ENCODE results near the gene DACH1.
A peak's percentile ranks its signal among the peaks of the same experiment; 100 is the strongest.

The DACH1 gene

GRCh38 chr13:71695662-71696061 lies 171.3 kb downstream of the DACH1 start:
- DNase-seq, result no peak

DNA sequence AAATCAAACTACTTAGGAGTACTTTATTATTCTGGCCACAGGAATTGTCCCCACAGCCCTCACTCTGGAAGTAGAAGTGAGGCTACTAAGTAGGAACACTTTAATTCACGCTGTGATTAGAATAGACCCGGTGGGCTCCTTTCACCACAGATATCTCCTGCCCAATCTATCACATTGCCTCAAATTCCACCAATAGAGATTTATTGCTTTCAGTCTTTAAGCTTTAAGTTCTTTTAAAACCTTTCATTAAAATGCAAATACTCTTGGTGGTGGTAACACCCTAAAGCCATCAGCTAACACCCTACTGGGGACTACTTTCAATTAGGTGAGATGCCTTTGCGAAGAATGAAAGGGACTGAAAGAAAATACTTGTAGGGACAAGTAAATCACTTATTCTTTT lies 181.9 kb downstream of the DACH1 start:
- no peak for DNase-seq

DNA sequence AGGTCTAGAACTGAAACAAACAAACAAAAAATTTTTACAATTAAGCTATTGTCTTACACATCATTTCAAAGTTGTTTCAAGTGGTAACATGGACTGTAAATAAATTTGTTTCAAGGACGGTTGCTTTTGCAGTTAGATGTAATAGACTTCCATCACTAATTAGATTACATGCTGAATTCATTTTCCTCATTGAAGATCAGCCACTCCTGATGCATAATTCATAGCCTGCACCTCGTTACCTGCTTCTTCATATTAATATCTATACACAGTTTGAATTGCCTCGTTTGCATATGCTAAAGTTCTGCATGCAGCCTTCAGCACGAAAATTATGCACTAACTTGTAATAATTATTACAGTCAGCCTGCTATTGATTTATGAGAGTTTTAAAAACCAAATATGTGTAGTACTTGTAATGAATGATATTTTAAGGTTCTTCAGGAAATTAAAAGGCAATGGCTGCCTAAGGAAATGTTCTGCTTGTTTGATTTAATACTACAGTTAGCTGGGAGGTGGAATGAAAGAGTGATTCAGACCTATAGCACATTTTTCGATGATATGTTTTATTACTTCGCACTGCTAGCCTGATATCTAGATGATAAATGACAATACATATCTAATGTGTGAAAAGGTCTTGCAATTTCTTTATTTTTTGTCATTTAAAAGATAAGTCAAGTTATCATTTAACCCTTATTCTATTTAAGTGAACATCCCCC lies 184.9 kb downstream of the DACH1 start:
- DNase-seq, result no peak

DNA sequence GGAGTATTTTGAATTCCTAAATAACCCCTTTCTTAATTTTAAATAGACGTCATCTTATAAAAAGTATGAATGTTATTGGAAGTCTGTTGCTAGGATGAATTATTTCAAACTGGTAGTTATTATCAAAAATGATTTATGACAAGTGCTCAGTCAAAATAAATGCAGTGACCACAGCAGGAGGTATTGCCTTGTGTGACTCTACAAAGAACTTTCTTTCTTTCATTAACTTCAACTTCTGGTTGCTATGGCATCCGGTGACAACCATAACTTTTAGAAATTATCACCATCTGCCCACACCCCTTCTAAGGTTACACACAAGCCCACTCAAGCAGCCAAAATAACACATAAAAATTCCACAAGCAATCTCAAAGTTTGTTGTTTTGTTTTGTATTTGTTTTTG lies 189.9 kb downstream of the DACH1 start:
- no peak for DNase-seq

DNA sequence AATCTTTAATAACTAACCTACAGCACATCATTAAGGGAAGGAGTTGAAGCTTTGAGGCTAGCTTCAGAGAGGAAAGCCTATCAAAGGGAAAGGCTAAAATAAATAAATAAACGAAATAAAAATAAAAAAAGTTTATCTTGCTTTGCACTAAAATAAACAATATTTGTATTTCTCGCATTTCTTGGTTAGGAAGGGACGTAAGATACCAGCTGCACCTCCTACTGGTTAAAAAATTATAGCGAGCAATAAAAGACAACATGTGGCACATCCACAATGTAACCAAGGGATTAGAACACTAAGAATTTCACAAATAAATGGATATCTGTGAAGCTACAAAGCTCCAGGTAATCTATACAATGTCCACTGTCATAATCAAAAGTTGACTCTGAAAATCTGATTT lies 194.5 kb downstream of the DACH1 start:
- DNase-seq, result peak in 1 of 2 experiments; percentile 12

DNA sequence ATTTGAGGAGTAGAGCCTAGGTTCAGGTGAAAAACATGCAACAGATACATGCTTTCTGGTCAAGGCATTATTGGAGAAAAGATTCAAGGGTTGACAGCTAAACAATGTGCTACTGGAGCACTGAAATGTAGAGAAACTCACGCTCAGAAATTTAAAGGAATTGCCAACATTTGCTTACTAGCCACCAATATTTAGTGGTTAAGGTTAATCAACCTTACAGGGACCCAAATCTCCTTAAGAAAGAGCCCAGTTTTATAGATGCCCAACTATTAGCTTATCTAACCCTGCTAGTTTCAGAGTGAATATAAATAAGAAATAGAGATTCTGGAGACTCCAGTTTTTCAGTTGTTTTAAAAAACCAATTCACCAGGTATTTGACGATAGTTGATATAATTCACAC lies 203.6 kb downstream of the DACH1 start:
- no peak for DNase-seq

DNA sequence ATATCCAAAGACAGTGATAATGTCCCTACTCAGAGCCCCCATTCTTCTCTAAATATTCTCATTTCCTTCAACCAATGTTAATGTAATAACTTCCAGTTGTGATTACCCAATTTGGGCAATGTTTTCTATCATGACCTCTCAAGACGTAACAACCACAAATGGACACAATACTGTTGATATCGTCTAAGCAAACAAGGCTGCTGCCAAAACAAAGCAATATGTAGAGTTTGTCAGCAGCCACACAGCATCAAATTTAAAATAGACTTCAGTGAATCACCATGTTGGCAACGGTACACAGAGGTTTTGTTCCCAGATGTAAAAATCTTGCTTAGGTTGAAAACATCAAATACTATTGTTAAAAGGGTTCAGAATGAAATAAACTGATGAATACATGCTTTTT lies 205.1 kb downstream of the DACH1 start:
- no peak for DNase-seq

DNA sequence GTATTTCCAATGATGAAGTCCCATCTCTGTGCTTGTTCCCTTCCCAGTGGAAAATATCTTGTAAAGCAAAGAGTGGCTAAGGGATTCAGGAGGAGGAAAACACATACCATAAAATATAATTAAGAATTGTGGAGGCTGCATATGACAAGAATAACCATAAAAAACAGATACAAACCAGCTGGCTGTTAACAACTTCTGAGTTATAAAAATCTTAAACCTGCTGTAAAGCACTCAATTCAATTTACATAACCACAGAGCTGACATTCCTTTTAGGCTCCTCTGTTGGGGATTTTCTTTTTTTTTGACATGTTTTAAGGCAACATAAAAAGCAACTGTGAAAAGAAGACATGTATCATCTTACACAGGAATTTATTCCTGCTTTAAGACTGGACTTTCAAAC lies 207.6 kb downstream of the DACH1 start:
- DNase-seq, result no peak

- no peak for DNase-seq
Observed at GRCh38 chr13:71645467-71645866, 221.5 kb downstream of the DACH1 start.

GRCh38 chr13:71644579-71644978 lies 222.4 kb downstream of the DACH1 start:
- DNase-seq, result no peak

- no peak for DNase-seq
Observed at GRCh38 chr13:71643448-71643860, 223.6 kb downstream of the DACH1 start.

DNA sequence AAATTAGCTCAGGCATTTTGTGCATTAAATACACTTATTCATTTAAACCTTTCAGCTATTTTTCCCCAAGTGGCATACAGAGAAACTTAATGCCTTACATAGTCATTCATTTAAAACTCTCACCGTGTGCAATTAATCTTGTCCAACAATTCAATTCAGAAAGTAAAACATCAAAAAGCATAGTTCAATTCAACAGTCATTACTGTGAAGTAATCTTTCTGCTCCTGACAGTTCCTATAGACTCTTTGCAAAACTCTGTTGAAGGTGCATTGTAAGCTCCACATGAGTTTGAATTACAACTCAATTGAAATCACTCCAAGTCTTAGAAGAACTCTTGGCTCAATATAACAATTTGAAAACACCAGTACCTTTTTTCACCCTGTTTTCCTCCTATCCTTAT lies 228.3 kb downstream of the DACH1 start:
- DNase-seq, result no peak

- DNase-seq, result no peak
Observed at GRCh38 chr13:71634602-71635443, 232.2 kb downstream of the DACH1 start.

GRCh38 chr13:71634182-71634581 lies 232.8 kb downstream of the DACH1 start:
- DNase-seq, result no peak

DNA sequence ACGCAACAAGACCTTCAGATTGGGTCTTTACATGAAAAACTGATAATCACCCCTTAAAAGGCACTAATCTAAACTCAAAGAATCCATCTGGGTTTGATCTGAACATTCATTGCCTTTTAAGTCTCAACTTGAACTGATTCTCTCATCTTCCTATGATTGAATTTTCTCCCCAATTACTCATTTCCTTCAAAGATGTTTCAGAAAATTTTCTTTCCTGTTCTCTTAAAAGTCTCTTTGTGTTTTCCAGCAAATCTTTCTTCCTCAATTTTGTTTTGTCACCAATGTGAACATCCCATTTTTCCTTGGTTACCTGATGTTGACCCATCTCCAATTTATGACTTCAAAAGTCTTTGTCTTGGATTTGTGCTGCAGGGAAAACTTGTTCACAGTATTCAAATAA lies 234.3 kb downstream of the DACH1 start:
- no peak for DNase-seq

DNA sequence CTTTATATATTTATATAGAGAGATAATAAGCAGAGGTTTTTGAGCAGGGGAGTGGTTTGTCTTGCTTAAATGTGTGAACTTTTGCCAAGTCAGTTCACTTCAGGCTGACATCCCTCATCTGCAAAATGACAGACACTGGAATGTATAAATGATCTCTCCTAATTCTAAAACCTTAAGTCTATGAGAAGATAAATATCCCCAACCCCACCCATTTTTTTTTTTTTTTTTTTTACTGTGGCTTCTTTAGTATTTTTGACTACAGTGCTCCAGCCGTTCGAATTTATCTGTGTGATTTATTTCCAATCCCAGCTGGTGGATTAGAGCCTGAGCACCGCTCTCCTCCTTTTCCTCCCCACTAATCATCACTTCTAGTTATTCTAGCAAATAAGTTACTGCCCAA lies 234.8 kb downstream of the DACH1 start:
- no peak for DNase-seq

DNA sequence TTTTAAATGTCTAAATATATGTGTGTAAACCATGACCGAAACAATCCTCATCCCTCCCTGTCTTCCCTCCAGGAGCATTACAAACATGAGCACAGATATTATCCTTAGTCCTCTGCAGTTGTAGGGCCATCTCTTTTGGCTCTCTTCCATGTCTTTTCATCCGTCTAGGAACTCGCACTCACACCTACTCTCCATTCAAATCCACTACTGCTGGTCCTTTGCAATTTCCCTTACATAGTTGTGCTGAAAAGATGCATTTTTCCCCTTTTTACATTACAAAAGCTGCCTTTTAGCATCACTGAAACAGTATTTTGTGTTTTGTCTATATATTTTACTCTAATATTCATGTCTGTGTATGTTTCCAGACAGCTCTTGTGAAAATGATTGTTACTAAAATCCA lies 237.8 kb downstream of the DACH1 start:
- DNase-seq, result no peak

- DNase-seq, result no peak
Observed at GRCh38 chr13:71626421-71627117, 240.4 kb downstream of the DACH1 start.

DNA sequence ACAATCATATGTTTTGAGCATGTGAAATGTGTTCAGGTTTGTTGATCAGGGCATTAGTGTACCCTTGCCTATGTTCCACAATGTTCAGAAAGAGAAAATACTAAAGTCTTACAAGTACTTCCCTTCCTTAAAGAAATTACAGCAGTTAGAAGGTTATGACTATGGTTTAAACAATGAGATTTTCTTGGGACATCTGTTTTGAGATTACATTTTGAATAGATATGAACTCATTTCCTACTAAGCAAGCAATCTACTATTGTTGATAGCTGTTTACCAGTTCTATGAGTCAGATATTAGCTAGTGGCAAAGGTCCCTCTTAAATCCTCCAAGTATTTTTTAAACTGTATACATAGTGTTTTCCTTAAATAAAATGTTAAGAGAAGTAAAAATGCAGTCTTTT lies 241.3 kb downstream of the DACH1 start:
- no peak for DNase-seq

- DNase-seq, result peak in 1 of 2 experiments; percentile 32
Observed at GRCh38 chr13:71624653-71625600, 242.1 kb downstream of the DACH1 start.

DNA sequence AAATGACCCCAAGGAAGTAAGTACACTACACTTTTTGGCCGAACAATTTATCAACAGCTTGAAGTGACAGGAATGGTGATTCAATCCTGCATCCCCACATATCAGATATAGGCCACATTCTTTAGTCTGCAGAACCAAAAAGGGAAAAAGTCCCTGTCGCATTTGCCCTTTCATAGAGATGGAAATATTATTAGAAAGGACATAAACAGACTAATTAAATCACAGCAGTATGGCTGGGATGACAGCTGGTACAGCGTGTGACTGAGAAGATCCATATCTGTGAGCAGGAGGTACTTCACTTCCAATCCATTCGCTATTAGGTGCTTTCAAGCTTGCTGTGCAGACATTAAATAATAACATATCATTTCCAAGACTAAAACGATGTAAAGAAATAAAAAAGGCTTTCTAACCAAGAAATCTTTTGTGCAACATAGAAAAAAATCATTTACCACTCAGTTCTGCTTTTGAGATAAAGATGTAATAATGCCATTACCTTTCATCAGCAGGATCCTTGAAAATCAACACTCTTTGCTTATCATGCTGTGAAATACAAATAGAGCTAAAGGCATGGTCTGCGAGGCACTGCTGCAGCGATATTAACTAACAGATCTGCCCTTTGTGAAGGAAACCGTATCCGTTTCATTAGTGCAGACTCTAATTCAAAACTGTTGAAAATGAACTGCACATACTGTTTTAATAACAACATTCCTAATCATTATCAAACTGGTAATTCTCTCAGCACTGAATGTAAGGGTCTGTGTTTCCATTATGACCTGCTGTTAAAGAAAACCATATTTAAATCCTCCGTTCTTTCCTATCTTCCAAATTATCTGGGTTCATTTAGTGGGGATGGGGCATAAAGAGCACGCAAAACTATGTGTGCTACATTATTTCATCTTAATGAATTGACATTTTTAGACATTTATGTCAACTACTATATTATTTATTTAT lies 245.6 kb downstream of the DACH1 start:
- peak; percentile 90 to 94 for DNase-seq
